ENCODE data around the gene ATG10.
"Not testable (repeated sequence)": the region's sequence is repeated elsewhere in the genome, so short reads cannot be mapped to it uniquely, and the experiment has no call there.

Gene ATG10

DNA sequence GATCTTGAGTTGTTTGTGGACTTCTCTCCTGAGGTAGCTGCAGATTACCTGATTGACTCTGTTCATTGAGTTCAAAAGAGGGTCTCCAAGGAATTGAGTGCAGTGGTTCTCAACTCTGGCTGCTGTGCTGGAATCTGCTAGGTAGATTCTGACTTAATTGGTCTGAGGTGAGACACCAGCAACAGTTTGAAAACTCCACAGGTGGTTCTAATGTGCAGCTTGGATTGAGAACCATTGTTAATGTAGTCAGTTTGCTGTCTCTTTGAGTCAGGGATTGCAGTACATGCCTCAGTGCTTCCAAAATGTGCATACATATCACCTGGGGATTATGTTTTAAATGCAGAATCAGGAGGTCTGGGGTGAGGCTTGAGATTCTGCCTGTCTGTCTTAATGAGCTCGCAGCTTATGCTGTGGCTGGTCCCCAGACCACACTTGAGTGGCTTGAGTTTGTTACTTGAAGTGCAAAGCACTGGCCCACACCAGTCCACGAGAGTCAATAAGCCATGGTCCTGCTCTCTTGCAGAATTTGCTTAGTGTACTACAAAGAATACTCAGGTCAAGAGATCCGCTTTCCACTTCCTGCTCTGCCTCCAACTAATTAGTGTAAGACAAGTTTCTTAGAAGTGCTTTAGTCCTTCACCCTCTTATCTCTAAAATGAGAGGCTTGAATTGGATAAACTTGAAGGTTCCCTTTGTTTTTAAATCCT is 82.3 kb downstream of the ATG10 start:
- no peak for DNase-seq (ENCODE audit: low read depth)

DNA sequence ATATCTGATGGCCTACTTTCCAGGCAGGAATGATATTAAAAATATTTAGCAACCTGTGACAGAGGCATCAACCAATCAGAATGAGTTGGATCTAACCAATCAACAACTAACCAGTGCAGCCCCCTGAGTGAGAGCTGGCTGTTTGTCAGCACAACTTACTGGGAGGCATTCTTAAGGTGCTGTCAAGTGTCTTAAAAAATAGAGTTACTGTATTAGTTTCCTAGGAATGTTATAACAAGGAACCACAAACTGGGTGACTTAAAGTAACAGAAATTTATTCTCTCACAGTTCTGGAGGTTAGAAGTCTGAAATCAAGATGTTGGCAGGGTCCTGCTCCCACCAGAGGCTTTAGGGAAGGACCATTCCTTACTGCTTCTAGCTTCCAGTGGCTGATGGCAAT is 85.2 kb downstream of the ATG10 start:
- no peak for DNase-seq (ENCODE audit: low read depth)

DNA sequence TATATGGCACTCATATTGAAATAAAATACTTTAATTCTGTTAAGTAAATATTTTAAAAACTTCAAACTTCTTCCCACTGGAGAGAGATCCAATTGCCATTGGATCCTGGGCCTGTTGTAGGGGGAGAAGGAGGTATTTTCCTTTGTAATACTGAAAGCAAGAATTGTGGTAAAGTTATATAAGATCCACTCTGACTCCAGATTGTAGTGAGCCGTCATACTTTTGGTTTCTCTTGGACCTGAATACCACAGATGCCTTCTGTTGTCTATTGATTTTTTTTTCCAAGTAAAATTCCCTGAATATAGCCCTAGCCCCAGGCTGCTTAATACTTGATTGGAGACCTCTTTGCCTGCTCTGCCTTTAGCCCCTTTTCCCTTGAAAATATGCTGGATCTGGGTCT is 86.9 kb downstream of the ATG10 start:
- no peak for DNase-seq (ENCODE audit: low read depth)

DNA sequence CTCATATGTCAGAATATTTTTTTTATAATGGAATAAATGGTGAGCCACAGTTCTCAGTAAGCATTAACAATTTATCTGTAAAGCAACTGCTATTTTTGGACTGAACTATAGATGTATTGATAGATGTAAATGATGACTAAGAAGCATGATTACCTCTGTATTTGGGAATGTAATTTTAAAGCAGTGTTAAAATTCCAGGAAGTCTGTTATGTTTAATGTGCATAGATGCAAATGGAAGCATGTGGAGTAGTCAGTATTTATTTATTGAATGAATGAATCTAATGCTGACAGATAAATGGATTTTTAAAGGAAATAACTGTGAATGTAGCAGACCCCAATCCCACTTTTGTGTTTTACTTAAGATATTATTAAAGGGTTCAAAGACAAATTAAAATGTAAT is 95.0 kb downstream of the ATG10 start:
- DNase-seq (ENCODE audit: low read depth), result no peak

DNA sequence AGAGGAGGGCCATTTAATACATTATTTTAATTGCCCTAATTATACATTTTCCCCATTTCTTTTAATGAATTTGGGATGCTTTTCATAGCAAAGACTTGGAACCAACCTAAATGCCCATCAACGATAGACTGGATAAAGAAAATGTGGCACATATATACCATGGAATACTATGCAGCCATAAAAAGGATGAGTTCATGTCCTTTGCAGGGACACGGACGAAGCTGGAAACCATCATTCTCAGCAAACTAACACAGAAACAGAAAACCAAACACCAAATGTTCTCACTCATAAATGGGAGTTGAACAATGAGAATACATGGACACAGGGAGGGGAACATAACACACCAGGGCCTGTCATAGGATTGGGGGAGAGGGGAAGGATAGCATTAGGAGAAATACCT is 96.2 kb downstream of the ATG10 start:
- not testable (repeated sequence) for DNase-seq (ENCODE audit: low read depth)

DNA sequence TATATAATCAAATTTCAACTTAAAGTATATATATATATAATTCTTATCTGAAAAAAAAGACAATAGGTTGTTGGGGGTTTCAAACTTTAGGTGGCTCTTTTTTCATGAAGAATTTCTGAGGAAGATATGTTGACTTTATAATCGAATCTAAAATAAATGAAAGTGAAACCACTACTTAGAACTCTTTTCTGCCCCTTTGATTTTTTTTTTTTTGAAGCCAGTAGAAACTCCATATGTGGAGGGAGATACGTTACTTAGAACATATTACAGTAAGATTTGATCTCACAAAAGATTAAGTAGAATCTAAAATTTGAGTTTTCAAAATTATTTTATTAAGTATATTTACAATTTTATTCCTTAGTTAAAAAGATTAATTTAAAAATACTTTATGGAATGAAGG is 96.9 kb downstream of the ATG10 start:
- no peak for DNase-seq (ENCODE audit: low read depth)

DNA sequence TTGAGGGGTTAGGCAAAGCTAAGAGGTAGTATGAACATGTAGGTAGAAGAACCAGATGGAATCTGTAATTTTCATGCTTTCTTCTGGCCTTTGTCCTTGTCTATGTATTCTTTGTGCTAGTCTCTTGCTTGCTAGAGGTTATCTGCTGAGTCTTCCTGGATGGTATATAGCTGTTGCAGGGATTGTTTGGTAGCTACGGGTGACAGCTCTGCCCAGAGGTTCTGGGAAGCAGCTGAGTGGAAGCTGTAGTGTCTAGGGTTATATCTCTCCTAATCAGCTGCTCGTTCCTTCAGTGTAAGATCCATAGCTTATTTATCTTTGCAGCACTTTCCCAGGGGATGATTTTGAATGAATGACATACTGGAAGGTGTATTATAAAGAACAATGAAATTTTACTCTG is 100.3 kb downstream of the ATG10 start:
- DNase-seq (ENCODE audit: low read depth), result no peak

DNA sequence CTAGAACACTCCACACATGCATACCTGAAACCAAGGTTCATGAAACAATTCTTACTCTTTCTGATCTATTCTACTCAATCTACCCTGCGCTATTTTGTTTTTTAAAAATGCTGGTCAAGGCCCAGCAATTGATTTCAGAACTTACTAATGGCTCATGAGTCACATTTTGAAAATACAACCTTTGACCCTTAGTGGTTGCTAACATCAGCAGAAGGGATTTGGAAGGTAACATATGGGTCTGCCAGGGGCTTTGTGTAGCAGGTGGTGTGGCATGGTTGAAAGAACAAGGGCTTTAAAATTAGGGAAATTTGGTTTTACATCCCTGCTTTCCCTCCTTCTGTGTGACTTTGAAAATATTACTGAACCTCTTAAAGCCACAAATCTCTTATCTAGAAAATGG is 101.4 kb downstream of the ATG10 start:
- DNase-seq (ENCODE audit: low read depth), result no peak

DNA sequence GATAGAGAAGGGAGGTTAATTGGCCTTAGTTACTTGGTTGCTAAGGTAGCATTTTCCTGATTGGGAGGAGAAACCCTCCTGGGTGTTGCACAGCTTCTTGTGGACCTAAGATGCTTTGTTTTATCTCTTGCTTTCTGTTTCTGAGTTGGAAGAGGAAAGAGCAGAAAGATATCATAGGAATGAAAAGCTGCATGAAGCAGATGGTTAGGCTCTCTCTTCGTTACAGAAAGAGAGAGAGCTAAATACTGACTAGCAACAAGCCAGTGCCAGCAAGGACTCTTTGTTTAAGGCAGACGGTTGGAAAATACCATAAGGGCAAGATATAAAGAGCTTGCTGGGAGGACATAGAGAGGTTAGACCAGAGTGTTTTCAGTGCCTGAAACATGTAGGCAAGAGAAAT is 103.1 kb downstream of the ATG10 start:
- DNase-seq (ENCODE audit: low read depth), result no peak

DNA sequence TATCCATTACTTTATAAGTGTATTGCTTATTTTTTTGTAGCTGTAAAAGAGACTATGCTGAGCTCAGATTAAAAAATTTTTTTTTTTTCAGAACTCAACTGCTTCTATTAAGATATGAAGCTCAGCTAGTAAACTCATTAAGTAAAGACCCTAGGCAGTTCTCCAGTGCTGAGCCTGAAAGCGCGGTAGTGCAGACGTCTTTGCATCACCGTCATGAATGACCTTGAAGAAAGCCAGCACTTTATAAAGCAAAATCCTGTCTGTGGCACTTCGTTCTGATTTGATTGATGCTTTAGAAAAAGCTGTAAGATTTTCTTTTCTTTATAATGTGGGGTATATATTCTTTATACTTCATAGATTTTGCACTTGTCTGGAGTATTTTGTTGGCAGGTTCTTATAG is 105.7 kb downstream of the ATG10 start:
- no peak for DNase-seq (ENCODE audit: low read depth)

DNA sequence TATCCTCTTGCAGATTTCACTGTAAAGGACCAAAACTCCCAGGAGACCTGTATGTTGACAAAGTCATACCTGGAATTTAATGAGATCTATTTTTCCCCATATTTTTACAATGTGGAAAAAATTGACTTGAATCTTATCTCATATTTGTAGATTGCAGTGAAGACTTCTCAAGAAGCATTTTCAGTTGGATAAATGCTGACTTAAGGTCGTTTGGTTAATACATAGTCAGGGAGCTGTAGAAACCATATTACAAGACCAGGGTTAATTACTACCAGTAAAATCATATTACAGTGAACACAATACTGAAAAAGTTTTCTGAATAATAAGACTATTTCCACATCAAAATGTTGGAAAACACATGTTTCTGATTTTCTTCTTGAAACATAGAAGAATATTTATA is 119.8 kb downstream of the ATG10 start:
- DNase-seq (ENCODE audit: low read depth), result no peak

DNA sequence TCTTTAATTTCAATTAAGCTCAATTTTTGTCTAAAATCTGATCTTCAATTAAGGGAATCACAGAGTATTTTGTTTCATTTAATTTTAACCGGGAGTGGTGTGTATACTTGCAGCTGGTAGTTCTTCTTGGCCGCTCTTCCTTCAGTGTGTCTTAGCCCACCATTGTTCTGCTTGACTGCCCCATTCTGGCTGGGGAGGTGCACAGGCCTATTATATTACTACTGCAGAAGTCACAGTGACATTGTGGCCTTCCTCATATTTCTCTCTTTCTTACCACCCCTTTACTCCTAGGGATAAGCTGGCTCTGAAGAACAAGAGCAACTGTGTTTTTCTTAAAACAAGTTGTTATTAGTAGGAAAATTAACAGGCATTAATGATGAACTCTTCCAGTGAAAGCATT is 123.7 kb downstream of the ATG10 start:
- no peak for DNase-seq (ENCODE audit: low read depth)

DNA sequence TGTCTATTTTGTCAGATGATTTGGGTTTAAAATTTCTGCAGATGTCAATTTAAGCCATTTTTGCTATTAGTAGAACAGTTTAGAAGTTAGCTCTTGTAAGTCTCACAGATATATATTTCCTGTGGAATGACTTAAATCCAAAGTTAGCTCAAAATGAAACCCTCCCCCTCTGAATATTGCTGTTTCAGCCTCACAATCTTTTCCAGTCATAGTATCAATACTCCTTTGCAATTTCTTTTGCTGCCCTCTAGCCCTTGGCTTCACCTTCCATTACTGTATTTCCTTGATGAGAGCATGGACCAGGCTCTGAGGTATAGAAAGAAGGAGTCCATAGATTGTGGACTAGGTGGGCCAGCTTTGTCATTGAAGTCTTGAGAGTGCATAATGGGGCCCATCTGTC is 124.4 kb downstream of the ATG10 start:
- DNase-seq (ENCODE audit: low read depth), result no peak

DNA sequence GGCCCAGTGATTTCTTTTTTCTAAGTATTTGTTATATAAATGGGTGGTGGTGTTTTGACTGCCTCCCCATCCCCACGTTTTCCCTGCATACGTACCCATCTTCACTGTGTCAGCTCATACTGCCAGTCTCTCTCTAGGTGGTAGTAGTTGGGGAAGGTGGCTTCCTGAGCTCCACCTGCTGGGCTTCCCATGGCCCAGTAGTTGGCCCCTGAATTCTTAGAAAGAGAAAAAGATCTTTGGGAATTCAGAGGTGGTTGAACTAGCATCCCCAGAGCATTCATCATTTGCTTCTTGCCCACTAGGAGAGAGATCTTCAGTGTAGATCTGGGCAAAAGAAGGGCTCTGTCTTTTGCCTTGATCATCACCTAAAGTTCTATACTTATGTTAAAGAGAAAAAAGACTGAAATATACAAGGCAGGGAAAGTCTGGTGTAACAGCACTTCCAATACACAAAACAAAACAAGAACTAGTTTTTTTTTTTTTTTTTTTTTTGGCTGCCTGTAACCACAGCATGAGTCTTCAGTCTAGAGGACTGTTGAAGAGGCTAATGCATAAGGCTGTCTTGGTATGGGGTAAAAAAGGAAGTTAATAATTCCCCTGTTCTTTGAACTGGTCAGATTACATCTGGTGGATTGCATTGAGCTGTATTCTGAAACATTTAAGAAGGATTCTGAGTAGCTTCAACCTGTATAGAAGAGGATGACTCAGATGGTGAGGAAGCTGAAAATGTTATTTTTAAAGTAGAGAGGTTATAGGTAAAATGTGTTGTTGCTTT is 128.7 kb downstream of the ATG10 start:
- DNase-seq (ENCODE audit: low read depth), result no peak

DNA sequence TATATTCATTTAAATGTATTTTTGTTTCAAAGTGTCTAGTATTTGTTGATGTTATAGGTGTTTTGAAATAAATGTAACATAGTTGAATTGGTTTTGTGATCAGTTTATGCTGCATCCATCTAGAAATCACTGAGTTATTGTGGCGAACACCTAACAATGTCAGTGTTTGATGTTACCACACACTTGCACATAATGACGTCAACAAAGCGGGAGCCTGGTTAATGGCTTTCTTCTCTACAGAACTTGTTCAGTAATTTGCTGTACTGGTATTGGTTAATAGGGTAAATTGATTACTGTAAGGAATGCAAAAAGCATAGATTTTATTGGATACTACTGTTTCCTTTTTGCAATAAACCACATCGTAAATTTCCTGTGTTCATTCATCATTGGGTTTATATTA is 133.0 kb downstream of the ATG10 start:
- no peak for DNase-seq (ENCODE audit: low read depth)

DNA sequence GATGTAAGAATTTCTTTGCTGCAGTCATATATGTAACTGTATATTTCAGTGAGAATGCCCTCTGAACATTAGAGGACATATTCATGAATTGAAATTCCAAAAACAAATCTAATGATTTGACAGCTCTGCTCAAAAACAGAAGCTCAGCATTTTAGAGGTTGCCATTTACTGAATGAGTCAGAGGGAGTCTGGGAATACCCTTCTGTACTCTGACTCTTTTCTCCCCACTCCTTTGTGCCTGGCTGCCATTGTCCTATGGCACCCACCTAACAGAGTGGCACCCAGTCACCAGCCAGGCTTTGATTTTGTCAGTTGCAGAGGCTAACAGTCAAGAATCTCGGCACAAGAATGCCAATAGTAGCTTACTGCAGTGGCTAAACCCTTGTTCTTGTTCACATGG is 133.6 kb downstream of the ATG10 start:
- no peak for DNase-seq (ENCODE audit: low read depth)

DNA sequence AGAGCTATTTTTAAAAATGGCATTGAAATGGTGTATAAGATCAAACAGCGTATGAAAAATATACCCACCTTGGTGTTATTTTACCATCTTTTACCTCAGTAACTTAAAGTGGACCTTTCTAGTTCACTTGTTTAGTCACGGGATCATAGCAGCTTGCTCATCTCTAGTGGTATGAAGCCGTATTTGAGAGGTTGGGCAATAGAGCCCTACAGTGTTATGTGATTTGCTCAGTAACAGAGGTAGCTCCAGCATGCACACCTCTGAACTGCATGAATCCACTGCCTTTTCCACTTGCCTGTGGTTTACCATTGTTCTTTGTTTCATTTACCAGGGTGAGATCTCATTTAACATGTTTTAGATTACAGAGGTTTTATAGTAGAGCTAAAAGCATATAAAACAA is 134.4 kb downstream of the ATG10 start:
- DNase-seq (ENCODE audit: low read depth), result no peak

DNA sequence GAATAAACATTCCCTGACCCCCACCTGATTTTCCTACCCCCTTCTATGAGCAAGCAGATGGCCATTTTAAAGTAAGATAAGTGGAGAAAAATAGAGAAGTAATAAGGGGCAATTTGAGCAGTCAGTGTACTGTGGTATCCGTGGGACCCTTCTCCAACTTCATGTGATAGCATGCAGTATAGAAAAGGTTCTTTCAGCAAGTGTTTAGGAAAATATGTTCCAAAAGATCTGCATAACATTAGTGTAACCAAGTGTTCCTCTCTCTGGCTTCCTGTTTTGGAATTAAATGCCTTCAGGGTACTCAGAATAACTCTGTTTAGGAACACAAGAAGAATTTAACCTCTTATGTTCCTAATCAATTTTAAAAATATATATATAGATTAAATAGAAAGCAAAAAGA is 134.9 kb downstream of the ATG10 start:
- DNase-seq (ENCODE audit: low read depth), result no peak

DNA sequence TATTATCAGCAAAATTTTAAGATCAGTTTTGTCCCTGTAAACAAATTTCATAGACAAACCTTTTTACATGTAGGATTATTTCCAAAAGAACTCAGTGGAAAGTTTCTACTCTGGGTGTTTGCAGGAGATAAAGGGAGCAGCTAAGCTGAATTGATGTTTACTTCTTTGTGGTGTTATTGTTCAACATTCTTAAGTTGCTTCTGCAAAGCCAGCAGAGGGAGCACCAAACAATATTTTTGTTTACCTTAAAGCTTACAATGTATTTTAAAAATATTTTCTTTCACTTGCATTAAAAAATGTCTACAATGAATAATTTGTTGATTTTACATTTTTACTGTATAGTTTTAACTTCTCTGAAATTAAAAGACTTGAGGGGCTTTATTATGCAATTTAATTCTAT is 135.4 kb downstream of the ATG10 start:
- DNase-seq (ENCODE audit: low read depth), result no peak

DNA sequence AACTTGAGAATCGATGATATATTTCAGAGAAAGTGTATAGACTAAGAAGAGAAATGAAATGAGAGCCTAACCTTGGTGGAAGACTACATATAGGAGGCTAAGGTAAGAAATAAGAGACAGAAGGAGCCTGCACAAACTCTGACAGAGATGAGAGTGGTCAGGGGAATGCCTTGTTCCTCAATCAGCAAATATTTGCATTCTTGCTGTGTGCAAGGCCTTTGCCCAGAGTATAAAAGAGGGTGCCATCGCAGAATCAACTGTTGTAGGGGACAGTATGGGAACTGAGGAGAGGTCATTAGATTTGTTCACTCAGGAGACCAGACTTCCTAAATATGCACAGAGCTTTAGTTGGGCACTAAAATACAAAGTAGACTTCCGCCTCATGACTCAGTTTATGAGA is 137.2 kb downstream of the ATG10 start:
- DNase-seq (ENCODE audit: low read depth), result no peak

DNA sequence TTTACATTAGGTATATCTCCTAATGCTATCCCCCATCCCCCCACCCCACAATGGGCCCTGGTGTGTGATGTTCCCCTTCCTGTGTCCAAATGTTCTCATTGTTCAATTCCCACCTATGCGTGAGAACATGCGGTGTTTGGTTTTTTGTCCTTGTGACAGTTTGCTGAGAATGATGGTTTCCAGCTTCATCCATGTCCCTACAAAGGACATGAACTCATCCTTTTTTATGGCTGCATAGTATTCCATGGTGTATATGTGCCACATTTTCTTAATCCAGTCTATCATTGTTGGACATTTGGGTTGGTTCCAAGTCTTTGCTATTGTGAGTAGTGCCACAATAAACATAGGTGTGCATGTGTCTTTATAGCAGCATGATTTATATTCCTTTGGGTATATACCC is 138.1 kb downstream of the ATG10 start:
- DNase-seq (ENCODE audit: low read depth), result not testable (repeated sequence)

DNA sequence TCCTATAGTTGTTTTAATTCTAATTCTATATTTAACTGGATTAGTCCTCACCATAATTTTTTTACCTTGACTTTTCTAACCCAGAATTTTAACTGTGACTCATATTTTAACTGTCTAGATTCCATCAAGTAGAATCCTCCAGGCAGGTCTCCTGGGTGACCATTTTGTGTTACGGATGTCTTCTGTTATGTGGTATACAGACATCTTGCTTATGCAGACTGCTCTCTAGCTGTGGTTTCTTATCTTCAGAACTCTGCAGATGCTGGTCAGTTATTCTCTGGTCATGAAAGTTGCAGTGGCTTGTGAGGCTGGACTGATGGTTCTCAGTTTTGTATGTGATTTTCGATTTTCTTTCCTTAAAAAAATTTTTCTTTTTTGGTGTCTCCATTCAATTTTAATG is 139.4 kb downstream of the ATG10 start:
- DNase-seq (ENCODE audit: low read depth), result no peak

DNA sequence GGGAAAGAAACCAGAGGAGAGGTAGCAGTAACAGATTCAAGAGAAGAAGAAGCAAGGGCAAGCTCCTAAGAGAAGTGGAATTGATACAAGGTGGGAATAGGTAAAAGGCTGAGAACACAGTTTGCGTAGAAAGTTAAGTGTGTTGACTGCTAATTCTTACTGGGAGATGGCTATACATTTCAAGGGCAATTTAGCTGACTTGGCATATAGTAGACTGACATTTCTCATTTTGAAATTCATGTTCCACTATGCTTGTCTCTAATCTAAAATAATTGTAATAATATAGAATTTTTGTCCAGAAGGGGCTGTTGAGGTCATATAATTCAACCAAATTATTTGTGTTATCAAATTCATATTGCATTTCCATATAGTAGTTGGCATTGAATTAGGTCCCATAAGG is 144.0 kb downstream of the ATG10 start:
- no peak for DNase-seq (ENCODE audit: low read depth)

DNA sequence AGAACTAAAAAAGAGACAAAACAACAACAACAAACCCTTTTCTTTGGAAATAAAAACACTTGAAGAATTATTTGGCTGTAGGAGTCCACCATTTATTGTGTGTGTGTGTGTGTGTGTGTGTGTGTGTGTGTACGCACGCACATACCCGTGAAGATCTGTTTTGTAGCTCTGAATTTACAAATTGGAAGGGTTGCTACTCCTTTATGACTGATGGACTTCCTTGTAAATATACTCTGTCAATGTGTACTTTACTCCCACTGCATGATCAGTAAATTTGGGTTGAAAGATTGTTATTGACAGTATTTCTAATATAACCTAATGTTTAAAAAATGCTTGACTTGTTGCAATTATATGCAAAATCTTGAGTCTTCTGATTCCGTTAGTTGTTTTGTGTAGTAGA is 148.1 kb downstream of the ATG10 start:
- DNase-seq (ENCODE audit: low read depth), result no peak
